HG03342 (cell line): ENCODE results near the gene LY6G5B.

Experiments used
- ATAC-seq: cut with Tn5 transposase; IDR thresholded peaks from one replicate; pipeline ENCODE4 v1.9.1; 2021; ENCODE audit warnings: mild to moderate bottlenecking, moderate library complexity; ENCODE audit not compliant: unreplicated experiment

LY6G5B gene

GRCh38 chr6:31640612-31641011 is 29.2 kb upstream of the LY6G5B start:
- no peak for ATAC-seq

- no peak for ATAC-seq
These were observed 28.4 kb upstream of the LY6G5B start for GRCh38 chr6:31641370-31641769.

GRCh38 chr6:31642798-31643570 is 26.8 kb upstream of the LY6G5B start:
- no peak for ATAC-seq

GRCh38 chr6:31643818-31644454 is 25.8 kb upstream of the LY6G5B start:
- no peak for ATAC-seq

- ATAC-seq = no peak
These were observed 24.5 kb upstream of the LY6G5B start for GRCh38 chr6:31645325-31645724.

- no peak for ATAC-seq
These were observed 18.1 kb upstream of the LY6G5B start for GRCh38 chr6:31651602-31652191.

- ATAC-seq = peak; percentile 60
These were observed 16.7 kb upstream of the LY6G5B start for GRCh38 chr6:31652925-31653724.

GRCh38 chr6:31654574-31655348 is 15.0 kb upstream of the LY6G5B start:
- ATAC-seq = no peak

- ATAC-seq = no peak
These were observed 14.2 kb upstream of the LY6G5B start, which contains the start of gene APOM for GRCh38 chr6:31655349-31656237. Gene APOM (plus strand): TSS chr6:31655894. CDS start chr6:31655967, 73 bp downstream.

- ATAC-seq = no peak
These were observed 12.2 kb upstream of the LY6G5B start for GRCh38 chr6:31657406-31658157.

GRCh38 chr6:31658158-31658688 is 11.6 kb upstream of the LY6G5B start:
- ATAC-seq = no peak

- ATAC-seq = no peak
These were observed 10.7 kb upstream of the LY6G5B start for GRCh38 chr6:31658983-31659648.

- peak; percentile 12 for ATAC-seq
These were observed 10.0 kb upstream of the LY6G5B start for GRCh38 chr6:31659649-31660380.

GRCh38 chr6:31660381-31661261 is 9.2 kb upstream of the LY6G5B start, which contains the start of gene C6orf47:
Gene C6orf47 (minus strand): TSS chr6:31660778. CDS start chr6:31659947, 831 bp downstream.
- ATAC-seq = peak; percentile 44

GRCh38 chr6:31661262-31662123 is 8.3 kb upstream of the LY6G5B start:
- no peak for ATAC-seq
